ENCODE measurements around the gene GPX2. TPM values are rescaled to one million over a fixed set of nuclear protein-coding genes. Genes with fewer than 3 reads are reported as not detected.

Gene GPX2
- total RNA-seq, 2 donors from 2014 or later = 172 to 672 TPM

DNA sequence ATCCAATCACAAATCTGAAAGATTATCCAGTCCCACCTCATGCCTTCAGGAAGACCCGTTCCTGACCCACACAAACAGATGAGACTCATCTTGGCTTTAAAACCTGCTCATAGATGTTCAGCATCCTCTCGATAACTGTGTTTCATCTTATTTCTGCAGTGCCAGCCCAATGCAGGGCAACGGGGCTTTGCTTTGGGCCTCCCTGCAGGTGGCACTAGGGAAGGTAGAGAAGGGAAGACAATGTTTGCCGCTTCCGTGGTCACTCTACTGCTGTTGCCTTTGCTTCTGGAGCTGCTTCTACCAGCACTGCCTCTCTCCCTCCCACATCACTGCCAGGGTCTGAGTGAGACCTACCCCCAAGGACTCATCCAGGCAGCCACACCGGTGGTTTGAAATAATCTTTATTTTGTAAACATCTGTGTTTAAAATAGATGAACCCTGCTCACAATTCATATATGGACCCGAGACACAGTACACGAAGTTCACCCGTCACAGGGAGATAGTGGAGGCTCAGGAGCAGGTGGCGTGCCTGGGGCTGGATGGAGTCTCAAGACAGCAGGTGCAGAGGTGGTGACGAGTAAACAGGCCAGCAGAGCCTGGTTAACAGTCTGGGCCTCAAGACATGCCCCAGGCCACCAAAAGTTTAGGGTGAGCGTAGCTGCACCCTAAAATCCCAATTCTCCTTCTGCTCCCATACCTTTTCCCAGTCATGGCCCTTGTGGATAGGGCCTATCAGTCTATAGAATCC is 3.1 kb upstream of the GPX2 start:
- no peak for DNase-seq
- intact Hi-C loops (cut with DNase I, micrococcal nuclease) = no loop called here

DNA sequence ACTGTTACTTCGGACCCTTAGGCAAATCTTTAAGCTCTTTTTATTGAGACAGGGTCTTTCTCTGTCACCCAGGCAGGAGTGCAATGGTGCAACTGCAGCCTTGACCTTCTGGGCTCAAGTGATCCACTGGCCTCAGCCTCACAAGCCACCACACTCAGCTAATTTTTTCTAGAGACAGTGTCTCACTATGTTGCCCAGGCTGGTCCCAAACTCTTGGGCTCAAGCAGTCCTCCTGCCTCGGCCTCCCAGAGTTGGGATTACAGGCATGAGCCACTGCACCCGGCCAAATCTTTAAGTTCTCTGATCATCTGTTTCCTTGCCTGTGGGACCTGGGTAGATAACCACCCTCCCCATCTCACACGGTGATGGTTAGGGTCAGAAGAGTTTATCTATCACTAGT is 2.3 kb upstream of the GPX2 start:
- ATAC-seq (no peak), DNase-seq (no peak)
- intact Hi-C loops (cut with DNase I, micrococcal nuclease) = no loop called here

More for the DNA sequence above, 3.1 kb upstream of the GPX2 start:
- ATAC-seq = no peak

- no peak for DNase-seq
- intact Hi-C loops (cut with DNase I, micrococcal nuclease) = no loop called here
- no peak for ATAC-seq
Measured at GRCh38 chr14:64944041-64944440, 1.5 kb upstream of the GPX2 start.

- intact Hi-C loops (cut with DNase I, micrococcal nuclease) = no loop called here
- DNase-seq (no peak), ATAC-seq (no peak)
Measured at GRCh38 chr14:64943556-64943955, 1.0 kb upstream of the GPX2 start.

- no peak for DNase-seq
- intact Hi-C loops (cut with DNase I, micrococcal nuclease) = no loop called here
- ATAC-seq = no peak
Measured at GRCh38 chr14:64940336-64940910, 2.1 kb downstream of the GPX2 start.

- intact Hi-C loops (cut with DNase I, micrococcal nuclease) = no loop called here
- DNase-seq (no peak), ATAC-seq (no peak)
Measured at GRCh38 chr14:64939817-64940190, 2.7 kb downstream of the GPX2 start.

DNA sequence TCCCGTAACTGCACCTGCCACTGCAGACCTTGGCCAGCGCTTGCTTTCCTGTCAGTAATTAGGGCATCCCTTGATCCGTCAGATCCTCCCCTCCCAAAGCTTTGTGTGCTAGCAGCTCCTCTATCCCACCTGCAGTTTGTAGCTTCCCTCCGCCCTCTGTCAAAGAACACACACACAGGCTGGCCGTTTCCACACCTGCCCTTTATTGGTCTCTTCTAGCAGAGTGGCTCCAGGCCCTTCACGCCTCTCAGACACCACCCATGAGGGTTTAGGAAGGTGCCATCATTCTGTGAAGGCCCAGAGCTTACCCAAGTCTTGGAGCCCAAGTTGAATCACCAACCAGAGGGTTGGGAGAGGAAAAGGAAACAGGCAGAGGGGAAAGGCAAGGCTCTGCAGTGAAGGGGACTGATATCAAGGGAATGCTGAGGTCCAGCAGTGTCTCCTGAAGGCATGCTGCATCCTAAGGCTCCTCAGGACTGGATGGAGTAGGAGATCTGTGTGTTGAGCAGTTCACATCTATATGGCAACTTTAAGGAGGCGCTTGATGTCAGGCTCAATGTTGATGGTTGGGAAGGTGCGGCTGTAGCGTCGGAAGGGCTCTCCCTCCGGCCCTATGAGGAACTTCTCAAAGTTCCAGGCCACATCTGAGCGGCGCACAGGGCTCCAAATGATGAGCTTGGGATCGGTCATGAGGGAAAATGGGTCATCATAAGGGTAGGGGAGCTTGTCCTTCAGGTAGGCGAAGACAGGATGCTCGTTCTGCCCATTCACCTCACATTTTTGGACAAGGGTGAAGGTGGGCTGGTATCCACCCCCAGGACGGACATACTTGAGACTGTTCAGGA is 3.4 kb downstream of the GPX2 start:
- DNase-seq (peak; percentile 49 to 66), ATAC-seq (peak; percentile 17)

GRCh38 chr14:64937821-64938193 is 4.7 kb downstream of the GPX2 start:
- intact Hi-C loops (cut with DNase I, micrococcal nuclease) = no loop called here
- DNase-seq (no peak), ATAC-seq (peak; percentile 9)

More for the DNA sequence above, 3.4 kb downstream of the GPX2 start:
- intact Hi-C loops (cut with DNase I, micrococcal nuclease) = no loop called here

GRCh38 chr14:64937171-64937820 is 5.2 kb downstream of the GPX2 start:
- DNase-seq (no peak), ATAC-seq (no peak)
- intact Hi-C loops (cut with DNase I, micrococcal nuclease) = no loop called here

DNA sequence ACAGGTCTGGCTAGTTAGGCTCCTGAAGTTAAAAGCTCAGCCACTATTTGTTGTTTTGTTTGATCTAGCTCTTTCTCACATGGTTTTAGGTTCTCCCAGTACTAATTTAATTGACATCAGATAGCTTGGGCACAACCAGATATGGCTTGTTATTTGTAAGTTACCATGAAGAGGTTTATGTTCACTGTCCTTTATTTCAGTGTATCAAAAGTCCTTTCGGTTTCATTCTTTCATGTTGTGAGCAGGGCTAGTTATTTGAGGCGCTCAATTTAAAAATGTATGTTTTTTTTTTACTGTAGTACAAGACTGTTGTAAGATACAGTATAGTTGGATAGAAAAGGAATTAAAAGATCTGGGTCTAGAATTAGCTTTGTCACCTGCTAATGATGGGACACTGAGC is 7.0 kb downstream of the GPX2 start:
- no peak for DNase-seq
- intact Hi-C loops (cut with DNase I, micrococcal nuclease) = no loop called here
- no peak for ATAC-seq

DNA sequence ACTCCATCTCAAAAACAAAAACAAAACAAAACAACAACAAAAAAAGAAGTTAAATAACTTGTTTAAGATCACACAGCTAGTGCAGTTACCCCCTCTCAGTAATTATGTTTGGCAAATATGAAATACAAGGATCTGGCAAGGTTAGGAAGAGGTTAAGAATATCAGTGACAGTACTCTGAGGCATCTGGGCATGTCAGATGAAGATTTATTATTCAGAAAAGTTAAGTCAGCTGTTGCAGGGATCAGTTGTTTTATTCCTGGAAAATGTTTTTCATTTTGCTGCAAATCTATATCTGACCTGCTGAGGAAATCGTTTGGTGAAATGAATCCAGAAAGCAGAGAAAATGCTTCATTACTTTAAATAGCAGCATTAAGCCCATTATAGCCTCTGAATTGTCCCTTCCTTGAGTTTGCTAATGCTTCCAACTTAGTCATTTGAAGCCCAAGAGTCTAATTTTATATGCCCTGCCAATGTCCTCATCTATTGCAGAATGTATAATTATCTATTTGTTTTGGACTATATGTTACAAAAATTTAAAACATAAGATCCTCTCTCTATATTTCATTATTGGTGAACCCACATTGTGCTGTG is 8.1 kb downstream of the GPX2 start:
- intact Hi-C loops (cut with DNase I, micrococcal nuclease) = no loop called here
- ATAC-seq (no peak), DNase-seq (no peak)

- ATAC-seq (no peak), DNase-seq (no peak)
- intact Hi-C loops (cut with DNase I, micrococcal nuclease) = no loop called here
Measured at GRCh38 chr14:64932231-64932630, 10.3 kb downstream of the GPX2 start.

GRCh38 chr14:64931123-64931522 is 11.4 kb downstream of the GPX2 start:
- DNase-seq (no peak), ATAC-seq (peak; percentile 20)
- intact Hi-C loops (cut with DNase I, micrococcal nuclease) = no loop called here

DNA sequence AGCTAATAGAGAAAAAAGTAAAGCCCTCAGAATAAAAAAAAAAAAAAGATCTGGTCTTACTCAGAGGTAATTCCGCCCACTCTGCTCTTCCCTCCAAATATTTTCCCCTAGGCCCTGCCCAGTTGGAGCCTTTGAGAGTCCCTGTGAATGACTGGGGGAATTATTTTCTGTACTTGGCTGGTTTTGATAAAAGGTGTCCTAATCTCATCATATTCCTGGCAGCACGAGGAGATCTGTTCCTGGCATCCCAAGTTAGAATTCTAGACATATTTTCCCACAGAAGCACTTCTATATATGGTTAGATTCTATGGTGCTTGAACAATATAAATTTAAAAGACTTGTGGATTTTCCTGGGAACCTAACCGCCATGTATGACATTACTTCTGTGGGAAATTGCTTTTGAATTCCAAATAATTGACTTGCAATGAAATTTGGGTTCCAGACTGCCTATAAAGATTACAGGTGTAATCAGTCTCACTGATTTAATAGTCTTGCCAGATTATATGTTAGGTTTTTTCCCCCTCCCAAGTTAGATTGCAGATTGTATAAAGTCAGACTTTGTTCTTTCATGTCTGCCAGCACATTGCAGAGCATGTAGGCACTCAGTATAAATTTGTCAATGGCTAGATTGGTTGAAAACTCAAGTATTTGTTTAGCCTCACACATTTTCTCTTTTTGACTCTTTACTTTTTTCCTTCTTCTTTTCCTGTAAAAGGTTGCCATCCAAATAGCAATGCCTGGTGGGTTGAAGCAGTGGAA is 12.3 kb downstream of the GPX2 start:
- intact Hi-C loops (cut with DNase I, micrococcal nuclease) = no loop called here
- ATAC-seq = peak; percentile 87
- no peak for DNase-seq

DNA sequence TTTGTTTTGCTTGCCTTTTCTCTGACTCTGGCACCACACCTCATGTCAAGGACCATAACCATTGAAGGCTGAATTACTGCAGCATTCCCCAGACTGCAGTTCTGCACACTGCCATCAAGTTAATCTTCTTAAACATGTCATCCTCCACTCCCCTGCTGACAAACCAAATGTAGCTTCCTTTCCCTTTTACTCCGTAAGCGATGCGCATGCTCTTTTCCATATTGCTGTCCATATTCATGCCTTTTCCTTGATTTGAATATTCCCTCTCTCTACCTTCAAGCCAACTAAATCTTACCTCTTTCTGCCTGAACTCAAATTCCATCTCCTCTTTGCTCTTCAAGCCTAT is 13.6 kb downstream of the GPX2 start:
- ATAC-seq = no peak
- intact Hi-C loops (cut with DNase I, micrococcal nuclease) = no loop called here

DNA sequence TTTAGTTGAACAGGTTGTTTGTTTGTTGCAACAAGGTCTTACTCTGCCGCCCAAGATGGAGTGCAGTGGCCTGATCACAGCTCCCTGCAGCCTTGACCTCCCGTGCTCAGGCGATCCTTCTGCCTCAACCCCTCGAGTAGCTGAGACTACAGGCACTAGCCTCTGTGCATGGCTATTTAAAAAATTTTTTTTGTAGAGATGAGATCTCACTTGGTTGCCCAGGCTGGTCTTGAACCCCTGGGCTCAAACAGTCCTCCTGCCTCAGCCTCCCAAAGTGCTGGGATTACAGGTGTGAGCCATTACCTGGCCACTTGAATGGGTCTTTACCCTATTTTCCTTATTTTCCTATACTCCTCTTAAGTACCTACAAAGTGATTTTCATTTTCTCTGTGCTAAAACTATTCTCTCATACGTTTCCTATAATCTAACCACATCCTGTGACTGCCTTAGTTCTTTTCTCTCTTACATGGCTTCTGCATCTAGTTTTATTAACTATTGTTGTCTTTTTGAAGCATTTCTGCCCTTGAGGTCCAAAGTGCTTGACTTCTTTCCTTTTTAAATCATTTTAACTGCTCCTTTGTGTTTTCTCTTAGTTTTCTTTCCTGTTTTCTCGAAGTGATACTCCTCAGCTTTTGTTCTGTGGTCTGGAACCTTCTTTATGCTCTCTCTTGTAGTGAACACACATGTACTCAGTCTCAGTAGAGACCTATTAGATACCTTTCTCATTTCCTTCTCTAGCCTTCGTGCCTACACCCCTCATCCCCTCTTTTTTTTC is 14.1 kb downstream of the GPX2 start:
- ATAC-seq (no peak), DNase-seq (no peak)
- intact Hi-C loops (cut with DNase I, micrococcal nuclease) = no loop called here

More for the DNA sequence above, 13.6 kb downstream of the GPX2 start:
- no peak for DNase-seq

DNA sequence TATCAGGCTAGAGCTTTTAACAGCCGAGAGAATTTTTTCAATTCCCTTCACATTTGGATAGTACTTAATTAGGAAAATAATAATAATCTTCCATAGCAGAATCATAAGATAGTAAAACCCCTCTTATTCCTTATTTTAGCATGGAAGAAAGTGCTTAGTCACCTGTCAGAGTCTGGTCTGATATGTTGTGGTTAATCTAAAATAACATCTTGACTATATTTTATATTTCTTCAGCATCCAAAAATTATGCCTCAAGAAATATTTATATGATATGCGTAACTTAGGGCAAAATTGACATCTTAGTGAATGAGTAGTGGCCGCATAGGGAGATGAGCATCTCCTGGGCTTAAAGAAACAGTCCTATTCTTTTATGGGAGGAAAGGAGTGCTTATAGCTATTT is 15.5 kb downstream of the GPX2 start:
- ATAC-seq (no peak), DNase-seq (no peak)
- intact Hi-C loops (cut with DNase I, micrococcal nuclease) = no loop called here

Measured in left colon (tissue), 2 donors.